ENCODE data around the gene IRAK1.

The IRAK1 gene

DNA sequence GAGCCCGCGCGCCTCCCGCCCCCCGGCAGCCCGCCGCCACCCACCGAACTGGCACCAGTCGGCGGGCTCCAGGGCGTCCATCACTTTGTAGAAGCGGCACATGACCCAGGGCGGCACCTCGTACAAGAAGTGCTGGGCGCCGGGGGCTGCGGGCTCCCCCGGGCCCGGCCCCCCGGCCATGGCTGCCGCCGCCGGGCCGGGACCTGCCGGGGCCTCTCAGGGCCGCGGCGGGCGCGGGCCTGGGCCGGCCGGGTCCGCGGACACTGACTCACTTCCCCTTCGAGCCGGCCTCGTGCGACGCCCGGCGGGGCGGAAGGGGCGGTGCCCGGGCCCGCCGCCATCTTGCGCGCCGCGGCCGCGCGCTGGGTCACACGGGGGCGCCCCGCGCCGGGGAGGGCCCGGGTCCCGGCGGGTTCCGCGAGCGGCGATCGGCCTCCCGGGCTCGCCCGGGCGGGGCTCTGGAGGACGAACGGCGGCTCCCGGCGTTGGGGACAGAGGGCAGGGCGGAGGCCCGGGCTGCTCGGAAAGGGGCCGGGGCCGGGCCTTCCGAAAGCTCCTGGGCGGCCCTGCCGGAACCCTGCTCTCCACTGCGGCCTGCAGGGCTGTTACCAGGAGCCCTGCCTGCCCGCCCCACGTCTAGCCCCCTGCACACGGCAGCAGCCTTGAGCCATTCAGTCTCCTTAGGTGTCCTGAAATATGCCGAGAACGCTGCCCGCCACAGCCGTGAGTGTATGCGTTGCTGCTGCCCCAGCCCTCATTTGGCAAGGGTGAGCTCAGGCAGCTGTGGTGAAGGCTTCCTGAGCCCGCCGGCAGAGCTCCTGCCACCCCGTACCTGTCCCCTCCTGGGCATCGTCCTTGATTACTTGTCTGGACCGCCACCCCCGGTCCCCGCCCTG is at the start of gene IRAK1:
Gene IRAK1, minus strand, starts transcription at position 270 of the 896 bp plus-strand sequence. Its CDS starts 90 bp downstream, at position 180.
- peak in 32 of 51 donors; percentile 4 to 66 (median 25) for DNase-seq

DNA sequence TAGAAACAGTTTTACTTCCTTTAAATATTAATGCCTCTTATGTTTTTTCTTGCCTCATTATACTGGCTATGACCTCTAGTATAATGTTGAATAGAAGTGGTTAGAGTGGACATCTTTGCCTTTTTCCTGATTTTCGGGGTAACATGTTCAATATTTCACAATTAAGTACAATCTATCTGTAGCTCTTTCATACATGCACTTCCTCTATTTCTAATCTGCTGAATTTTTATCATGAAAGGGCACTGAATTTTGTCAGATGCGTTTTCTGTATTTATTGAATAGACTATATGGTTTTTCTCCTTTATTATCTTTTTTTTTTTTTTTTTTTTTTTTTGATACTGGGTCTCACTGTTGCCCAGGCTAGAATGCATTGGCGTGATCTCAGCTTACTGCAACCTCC is 48.9 kb upstream of the IRAK1 start:
- DNase-seq = no peak

DNA sequence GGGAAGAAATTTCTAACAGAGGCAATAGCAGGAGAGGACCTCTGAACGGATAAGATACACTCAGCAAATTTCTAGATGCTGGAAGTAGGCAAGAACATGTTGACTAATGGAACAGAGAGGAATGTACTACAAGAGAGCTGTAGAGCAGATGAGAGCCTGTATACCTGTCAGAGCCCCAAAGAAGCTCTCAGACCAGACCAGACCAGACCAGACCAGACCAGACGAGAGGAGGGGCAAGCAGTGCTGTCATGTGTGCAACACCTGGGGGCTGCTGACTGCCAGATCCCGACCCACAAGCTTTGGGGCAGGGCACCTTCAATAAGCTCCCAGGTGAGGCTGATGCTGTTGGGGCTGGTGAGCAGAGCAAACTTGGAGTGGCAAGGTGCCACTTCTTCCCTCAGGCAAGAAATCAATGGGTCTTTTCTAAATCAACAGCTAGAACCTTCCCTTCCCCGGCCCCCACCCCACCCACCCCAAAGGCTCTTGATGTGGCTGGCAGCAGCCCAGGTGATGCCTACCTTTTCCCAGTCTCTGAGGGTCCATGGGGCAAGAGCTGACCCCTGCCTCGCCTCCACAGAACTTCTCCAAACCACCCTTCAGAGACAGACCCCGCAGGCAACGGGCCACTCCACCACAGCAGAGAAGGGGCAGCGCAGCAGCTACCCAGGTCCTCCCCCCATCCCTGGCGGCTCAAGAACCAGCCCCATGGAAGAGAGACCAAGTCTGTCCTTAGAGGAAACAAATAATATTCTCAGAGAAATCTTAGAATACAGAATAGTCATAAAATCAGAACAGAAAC is 45.1 kb upstream of the IRAK1 start:
- no peak for DNase-seq

DNA sequence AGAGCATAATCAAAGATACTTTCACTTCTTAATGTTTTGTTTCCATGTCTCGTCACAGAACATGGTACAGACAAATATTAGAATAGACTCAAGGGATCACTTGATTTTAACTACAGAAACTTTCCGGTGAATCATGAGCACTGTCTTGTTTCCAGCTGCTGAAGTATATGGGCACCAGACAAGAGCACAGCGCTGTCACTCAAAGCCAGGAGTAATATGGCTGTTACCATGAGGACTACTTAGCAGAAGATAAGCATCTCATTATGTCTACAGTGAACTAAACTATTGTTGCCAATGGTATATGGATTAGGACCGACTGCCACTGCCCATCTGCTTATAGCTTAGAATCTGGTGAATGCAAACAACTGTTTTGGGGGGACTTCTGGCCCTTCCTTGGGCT is 43.5 kb upstream of the IRAK1 start:
- no peak for DNase-seq

DNA sequence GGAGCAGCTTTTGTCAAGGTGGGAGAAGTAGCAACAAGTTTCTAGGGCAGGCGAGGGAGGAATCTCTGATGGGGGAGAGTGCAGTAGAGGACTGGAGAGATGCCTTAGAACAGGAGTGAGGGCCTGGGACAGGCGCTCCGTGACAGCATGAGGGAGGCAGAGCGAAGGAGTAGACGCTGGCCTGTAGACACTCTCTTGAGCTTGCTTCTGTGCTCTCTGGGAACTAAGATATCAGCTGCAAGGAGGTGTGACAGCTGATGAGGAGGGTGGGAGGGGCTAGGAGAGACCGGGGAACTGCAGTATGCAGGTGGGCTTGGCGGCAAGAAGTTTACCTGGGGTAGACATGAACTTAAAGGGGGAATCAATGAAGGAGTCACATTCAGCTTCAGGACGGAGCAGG is 42.1 kb upstream of the IRAK1 start:
- DNase-seq = no peak

DNA sequence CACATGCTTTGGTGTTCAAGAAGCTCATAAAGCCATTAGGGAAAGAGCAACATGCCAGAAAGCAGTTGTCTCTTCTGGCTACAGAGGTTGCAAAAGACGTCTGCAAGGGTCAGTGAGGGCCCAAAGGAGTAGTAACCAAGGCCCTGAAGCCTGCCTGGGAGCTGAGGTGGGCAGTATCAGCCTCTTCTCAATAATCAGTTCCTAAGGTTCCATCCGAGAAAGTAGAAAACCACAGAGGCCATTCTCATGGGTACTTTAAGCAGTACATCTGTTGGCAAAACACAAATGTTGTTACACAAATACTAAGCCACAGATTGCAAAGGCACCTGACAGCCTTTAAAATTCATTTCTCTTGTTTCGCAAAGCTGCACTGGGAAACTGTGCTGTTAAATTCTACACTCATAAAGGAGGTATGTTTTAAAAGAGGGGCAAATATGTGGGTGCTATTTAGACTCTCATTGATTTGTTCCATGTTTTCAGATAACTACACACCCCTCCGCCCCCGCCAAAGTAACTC is 40.1 kb upstream of the IRAK1 start:
- no peak for DNase-seq

DNA sequence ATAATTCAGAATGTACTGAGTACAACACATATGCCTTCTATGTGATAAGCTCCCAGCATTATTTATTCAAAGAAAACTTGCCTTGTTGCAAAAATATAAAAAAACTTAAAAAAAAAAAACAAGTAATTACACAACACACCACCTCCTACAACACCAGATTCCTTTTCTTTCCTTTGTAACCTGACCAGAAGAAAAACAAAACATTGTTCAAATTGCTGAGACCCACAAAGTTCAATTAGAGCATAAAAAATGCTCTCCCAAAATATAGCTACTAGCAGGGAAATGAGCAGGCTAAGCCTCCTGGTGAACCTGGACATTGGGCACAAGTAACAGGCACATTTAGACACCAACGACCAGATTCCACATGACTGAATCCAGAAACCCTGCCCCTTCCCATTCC is 39.5 kb upstream of the IRAK1 start:
- no peak for DNase-seq

DNA sequence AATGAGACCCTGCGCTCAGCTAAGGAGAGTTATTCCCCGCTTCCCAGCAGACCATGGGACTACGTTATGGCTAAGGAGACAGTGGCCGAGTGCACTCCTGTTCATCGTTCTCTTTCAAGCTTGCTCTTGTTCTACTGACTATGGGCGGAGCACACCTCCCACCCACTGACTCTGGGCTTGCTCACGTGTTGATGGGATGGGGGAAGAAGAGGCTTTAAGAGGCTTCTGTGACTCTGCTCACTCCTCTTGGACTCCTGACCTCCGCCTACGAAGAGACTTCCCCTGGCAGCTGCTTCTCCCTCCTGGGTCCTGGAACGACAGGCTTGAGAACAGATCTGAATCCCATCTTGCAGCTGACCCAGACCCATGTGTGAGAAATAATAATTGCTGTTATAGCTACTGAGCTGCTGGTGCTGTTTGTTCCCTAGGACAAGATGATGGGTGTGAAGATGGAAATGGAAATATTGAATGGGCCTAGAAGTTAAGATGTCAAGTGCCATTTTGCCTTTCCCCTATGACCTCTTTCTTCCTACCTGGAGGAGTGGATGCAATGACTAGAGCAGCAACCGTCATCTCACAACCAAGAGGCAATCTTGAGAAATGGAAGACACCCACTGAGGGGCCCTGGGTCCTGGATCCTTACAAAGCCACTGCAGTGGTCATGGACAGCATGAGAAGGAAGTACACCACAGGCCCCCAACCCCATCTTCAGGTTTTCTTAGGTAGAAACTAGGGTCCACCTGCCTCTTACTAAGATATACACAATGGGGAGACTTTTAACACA is 38.7 kb upstream of the IRAK1 start:
- no peak for DNase-seq

DNA sequence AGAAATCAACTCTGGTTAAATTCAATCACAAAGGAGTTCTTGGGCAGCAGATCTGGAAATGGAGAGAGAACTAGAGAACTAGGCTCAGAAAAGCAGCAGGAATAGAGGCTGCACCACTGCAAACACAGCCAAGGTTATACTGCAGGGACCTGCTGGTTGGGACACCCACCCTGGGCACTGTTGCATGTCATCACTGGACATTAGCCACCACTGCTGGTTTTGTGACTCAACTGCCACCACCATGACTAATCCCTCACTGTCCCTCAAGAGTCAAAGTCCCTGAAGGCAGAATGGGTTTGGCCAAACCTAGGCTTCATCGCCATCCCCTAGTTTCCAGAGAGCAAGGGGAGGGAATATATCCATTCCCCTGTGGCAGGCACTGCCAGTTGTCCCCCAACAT is 38.1 kb upstream of the IRAK1 start:
- DNase-seq = no peak

DNA sequence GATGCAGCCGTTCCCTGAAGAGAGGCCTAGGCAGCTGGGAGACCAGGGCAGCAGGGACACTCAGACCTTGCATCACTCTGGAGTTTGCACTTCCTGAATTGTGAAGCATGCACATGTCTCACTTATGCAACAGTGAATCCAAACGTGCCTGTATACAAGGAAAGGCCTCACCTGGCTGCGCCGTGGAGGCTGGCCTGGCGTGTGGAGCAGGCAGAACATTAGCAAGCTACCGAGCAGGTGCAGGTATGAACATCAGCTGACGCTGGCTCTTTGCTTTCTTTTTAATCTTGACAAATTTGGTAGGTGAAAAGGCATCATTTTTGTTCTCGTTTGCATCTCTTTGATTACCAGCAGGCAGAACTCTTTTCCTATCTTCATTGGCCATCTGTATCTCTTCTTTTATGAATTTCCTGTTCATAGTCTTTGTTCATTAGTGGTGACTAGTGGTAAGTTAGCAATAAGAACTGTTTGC is 37.1 kb upstream of the IRAK1 start:
- no peak for DNase-seq

DNA sequence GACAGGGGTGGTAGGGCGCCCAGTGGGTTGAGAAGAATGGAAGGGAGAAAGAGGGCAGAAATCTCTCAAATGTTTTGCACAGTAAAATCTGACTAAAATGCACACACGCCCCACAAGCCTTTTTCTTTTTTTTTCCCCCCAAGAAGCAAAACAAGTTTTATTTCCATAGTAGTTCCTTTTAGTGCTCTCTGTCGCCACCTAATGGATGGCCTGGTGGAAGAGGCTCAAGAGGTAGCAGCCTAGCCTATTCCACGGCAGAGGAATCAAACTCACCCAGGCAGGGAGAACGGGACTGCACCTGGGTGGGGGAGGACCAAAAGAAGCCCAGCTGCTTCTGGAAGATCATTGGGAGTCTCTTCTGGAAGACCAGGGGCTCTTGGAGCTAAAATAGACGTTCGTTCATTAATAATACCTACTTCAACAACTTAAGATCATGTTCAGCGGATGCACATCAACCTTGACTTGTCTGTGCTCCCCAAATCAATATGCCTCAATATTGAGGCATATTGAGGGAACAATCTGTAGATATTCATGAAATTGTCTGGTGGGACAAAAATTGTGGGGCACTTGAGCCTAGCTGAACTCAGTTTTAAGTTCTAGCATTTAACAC is 31.6 kb upstream of the IRAK1 start:
- peak in 29 of 51 donors; percentile 1 to 58 (median 24) for DNase-seq

DNA sequence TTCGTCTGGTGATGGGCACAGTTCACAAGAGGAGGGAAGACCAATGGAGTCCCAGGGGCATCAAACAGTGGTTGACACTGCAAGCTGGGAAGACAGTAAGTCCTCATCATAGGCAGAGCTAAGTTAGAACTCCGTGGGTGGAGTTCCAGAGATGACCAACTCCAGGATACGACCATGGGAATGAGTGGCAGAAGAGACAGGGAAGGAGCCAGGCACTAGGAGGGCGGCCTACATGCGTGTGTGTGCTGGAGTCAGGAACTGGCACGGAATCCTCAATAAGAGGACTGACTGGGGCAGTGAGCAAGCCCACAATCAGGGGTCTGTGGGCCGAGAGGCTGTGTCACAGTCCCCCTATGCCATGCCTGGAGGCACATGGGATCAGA is 30.4 kb upstream of the IRAK1 start:
- DNase-seq = no peak

DNA sequence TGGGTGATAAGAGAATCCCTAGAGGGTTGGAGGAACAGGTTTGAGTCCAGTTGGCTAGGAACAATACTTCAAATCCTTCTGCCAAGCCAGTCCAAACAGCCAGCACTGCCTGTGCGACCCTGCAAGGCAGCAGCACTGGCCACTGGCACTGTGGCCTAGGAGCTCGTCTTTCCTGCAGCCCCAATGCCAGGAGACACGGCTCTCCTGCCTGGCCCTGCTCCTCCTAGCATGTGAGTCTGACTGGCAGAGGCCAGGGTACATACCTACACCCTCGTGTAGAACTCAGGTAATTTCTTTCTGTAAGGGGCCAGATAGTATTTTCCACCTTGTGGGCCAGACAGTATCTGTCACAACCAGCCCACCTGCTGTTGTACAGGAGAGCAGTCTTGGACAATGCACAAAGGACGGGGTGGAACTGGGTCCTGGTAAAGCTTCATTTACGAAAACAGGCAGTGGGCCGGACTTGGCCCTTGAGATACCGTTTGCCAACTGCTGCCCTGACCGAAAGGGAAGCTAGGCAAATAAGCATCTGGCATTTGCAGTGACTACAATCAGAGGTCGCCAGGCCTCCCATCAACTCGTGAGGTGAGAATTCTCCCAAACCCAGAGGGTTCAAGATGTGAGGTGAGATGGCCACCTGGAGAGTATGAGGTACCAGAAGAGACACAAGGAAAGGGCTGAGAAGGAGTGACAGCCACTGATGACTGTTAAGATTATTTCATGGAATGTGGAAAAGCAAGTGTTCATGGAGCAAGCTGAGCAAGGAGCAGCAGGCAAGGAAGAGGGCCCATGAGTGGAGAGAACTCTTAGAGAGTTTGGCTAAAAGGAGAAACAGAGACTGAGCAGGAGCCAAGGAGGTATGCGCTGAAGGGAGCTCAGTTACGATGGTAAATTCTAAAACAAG is 29.8 kb upstream of the IRAK1 start:
- no peak for DNase-seq

DNA sequence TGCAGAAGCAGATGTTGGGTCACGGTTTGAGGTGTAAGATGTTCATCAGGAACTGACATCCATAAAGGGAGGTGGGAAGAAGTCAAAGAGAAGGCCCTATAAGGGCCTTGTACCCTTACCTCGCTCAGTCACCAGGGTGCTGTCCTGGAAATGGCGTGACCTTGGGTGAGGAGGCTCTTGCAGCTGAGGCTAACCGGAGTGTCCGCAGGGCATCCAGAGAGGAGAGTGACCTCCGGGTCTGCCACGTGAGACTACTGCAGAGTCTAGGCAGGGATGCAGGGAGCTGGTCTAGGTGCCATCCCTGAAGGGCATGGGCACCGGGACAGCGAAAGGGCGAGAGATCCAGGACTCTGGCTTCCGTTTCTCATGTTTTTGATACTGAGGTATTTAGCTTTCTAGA is 28.7 kb upstream of the IRAK1 start:
- DNase-seq = no peak

DNA sequence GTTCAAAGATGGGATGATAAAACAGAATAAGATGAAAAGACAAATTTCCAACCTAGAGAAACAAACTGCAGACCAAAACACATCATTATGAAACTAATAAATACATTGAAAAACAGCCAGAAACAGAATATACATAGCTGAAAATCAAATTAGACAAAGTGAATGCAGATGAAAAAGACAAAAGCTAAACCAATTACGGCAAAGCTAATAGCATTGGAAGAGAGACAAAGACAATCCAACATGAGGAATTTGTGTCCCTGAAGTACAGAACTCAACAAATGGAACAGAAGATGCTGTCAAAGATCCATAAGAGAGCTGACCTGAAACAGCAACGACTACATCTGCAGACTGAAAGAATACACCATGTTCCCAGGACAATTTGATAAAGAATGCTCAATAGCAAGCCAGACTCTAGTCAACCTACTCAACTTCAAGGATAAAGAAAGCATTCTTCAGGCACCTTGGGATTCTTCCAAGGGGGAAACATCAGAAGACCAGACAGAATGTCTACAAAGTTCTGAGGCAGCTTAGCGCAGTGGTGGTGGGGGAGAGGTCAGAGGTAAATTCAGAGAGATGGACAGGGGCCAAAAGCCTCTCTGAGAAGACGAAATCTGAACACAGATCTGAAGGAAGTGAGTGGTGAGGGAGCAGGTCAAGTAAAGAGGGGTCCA is 27.4 kb upstream of the IRAK1 start:
- DNase-seq = no peak

DNA sequence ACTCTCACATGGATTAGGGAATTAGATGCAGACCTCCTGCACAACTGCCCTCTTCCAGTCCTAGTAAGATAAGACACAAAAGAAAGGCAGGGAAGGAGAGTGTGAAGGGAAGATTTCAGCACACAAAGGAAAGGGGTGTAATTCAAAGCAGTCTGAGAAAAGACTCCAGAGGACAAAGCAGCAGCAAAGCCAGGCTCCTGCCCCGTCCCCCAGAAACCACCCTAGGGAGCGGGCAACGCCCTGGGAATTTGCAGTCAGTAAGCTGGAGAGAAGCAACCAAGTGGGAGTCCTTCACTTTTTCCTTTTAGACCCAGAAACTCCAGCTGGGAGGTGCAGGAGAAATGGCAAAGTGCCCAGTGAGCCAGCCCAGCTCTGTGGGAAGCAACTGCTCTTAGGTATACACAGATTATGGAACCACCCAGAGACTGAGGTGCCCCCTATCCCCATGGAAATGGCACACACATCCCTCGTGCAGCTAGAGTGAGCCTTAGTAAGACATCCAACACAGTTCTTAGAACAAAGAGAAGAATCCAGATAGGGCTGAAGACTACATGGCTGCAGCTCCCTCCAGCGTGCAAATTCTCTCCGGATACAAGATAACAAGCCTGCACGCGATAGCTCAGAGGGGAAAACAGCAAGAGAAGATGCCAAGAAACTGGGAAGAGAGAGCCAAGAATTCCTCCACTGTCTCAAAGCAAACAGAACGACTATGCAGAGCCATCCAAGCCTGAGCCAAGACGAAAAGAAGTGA is 26.5 kb upstream of the IRAK1 start:
- DNase-seq = peak in 4 of 51 donors; percentile 6 to 18 (median 7)

DNA sequence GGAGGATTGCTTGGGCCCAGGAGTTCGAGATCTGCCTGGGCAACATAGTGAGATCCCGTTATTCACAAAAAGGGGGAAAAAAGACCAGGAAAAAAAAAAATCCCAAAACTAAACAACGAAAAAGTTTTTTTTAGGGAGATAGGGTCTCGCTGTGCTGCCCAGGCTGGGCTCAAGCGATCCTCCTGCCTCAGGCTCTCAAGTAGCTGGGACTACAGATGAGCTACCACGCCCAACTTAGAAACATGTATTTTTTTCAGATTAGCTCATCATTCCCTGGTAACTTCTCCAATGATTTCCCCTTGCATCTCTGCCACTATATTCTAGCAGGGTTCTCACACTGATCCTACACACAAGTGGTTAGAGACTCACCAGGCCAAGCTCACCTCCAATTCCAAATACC is 24.4 kb upstream of the IRAK1 start:
- no peak for DNase-seq

DNA sequence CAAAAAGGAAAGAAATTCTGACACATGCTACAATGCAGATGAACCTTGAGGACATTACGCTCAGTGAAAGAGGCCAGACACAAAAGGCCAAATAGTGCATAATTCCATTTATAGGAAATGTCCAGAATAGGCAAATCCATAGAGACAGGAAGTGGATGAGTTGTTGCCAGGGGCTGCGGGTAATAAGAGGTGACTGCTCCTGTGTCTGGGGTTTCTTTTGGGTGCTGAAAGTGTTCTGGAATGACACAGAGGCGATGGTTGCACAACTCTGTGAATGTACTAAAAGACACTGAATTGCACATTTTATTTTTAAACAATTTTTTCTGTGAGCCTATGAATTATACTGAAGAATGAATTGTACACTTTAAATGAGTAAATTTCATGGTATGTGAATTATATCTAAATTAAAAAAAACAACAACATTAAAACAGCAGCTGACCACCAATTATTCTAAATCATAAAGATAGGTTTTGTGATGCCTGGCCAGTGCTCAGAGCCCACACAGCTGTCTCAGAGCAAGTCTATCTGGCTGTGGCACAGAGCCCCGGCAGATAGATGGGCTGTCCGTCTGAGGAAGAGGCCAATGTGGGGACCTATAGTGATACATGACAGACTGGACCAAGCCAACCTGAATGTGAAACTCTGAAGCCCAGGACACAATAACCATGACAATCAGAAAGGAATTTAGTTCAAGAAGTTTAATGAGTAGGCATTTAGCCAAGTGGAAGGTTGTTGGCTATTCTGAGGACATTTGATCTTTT is 23.5 kb upstream of the IRAK1 start:
- no peak for DNase-seq

Data from hypothalamus (tissue), 51 donors.